RCC 7860 (cell line): ENCODE measurements around the gene SRMS.

ENCODE experiments used
- DNase-seq: peaks from one replicate; pipeline ENCODE4 v3.0.0-alpha.2; 2015; ENCODE audit warnings: low spot score
- FAIRE-seq: peaks from 2 replicates; lab custom pipeline; 2012; peaks lifted over from hg19 to GRCh38; lab: Jason Lieb, UNC

The SRMS gene

DNA sequence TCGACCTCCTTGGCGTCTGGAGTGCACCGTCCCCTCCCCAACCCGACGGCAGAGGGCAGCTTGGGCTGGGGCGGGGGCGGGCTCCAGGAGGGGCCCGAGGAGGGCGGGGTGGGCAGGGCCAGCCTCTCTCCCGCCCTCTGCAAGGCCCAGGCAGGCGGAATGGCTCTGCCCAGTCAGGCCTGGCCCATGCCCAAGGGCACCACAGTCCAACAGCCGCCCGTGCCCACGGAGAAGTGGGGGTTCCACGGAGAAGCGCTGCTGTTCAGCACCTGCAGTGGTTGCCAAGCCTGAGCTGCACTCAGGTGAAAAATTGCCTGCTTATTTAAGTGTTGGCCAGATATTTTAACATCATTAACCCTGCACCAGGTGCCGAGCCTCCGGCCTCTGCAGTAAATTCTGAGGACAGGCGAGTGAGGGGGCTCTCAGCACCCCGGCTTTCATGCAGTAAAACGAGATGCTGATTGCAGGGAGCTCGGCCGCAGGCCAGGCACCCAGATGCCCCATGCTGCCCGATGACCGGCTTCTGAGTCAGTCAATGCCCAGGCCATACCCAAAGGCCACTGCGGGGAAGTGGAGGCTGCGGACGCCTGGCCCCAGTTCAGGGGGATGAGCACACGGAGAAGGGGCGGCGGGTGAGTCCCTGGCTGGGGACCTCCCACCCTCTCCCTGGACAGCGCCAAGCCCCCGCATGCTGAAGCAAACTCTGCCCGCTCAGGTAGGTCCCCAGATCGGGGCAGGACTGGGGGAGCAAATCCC, at the start of gene SRMS:
Gene SRMS (minus strand): TSS at position 25 of the 756 bp plus-strand sequence. CDS start 286 bp downstream, outside the sequence.
- FAIRE-seq (no peak), DNase-seq (no peak)

DNA sequence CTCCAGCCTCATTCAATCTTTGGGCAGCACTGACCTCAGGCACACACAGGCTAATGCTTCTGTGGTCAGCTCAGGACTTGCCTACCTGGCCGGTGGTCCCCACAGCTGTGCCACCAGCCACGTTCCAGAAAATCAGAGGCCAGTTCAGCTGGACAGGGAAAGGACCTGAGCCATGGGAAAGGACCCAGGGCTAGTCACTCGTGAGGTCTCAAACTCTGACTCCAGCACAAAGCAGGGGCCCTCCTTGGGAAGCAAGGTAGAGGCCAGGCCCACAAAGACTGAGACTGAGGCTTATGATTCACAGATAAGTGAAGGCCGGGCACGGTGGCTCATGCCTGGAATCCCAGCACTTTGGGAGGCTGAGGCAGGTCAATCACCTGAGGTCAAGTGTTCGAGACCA, 48.9 kb upstream of the SRMS start:
- DNase-seq (no peak), FAIRE-seq (no peak)

DNA sequence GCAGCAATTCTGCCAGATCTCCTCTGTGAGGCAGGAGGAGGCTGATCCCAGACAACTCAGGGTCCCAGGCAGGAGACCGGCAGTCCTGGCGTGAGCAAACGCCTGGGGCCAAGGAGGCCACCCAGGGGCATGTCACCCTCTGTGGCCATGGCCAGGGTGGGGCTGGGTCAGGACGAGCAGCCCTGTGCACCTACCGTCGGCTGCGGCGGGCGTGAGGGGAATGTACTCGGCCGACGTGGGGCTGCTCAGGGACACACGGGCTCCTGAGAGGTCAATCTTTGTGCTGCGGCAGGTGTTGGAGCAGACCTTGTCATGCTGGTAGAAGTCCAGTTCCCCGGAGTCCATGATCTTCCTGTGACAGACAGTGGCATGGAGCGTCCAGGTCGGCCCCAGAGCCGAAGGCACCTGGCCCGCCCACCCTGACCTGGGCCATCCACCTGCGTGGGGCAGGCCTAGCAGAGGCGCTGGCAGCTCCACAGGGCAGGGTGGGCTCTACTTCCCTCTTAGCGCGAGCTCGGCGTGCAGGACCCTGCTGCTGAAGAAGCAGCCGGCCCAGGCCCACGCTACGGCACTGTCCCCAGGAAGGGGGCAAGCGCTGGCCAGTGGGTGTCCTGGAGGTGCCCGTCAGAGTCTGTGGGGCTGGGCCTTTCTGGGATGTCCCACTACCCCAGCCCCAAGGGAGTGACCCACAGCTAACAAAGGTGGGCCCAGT, 48.0 kb upstream of the SRMS start:
- FAIRE-seq: no peak
- no peak for DNase-seq

GRCh38 chr20:63594043-63594561, 46.6 kb upstream of the SRMS start:
- FAIRE-seq (no peak), DNase-seq (no peak)

DNA sequence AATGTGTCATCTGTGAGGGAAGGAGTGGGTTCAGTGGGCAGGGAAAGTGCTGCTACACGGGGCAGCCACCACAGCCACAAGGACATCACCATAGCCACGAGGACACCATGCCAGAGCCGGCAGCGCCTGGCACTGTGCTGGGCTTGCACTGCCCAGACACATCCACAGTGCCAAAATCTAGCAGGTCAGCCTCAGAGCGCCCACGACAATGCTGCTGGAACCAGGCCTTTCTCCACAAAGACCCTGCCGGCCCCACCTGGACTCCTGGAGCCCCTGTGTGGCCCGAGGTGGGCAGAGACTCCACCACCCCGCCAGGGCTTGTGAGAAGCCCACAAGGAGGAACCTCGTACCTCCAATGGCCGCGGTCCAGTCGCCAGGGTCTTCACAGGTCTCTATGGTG, 45.1 kb upstream of the SRMS start:
- DNase-seq (no peak), FAIRE-seq (no peak)

DNA sequence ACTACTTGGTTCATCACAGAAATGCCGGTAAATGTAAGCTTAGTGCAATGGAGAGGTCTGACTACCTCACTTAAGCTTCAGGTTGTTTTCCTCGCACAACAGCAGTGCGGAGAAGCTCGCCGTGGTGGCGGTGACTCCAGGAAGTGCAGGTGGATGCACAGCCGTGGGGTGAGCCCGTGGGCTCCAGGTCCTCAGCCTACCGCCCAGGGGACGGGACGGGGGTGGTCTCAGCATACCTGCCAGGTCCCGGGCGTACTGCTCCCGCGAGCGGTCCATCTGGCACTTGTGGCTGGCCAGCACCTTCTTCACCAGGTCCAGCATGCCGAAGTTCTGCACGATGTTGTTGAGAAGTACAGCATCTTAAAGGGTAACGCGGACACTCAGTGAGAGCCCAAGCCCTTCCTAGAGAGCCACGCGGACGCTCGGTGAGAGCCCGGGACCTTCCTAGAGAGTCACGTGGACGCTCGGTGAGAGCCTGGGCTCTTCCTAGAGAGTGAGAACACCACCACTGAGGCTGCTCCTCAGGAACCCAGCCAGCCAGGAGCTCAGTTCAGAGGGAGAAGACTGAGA, 44.3 kb upstream of the SRMS start:
- FAIRE-seq (no peak), DNase-seq (no peak)

GRCh38 chr20:63591147-63591533, 43.6 kb upstream of the SRMS start:
- FAIRE-seq: no peak
- DNase-seq: no peak

DNA sequence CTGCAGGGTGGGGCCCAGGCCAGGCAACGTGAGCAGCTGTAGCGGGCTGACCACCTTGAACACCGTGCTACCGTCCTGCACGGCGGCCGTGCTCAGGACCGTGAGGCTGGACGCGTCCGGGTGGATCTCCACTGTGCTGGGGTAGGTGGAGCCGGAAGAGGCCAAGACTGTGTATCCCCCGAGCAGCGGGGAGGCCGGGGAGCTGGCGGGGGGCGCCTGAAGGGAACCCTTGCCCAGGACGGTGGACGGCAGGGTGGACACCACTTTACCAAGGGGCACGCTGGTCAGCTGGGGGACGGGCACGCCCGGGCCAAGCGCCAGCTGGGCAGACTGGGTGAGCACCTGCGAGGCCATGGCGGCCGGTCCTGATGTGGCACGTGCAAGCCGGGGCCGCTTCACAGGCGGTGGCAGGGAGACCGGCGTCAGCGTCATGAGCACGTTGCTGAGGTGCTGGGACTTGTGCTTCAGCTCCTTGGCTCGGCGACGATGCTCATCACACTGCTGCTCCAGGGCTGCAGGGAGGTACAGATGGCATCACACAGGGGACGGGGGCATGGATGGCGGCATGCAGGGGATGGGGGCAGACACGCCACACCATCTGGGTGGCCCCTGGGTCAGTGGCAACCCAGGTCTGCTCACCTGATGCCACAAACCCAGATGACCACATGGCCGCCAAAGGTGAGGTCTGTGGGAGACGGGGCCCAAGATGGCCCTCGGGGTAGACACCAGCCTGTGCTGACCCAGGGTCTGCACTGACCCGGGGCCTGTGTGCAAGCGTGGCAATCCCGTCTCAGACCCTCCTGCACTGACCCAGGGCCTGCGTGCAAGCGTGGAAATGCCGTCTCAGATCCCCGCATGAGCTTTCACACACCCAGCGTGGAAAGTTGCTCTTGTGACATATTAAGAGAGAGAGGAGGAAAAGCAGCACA, 42.9 kb upstream of the SRMS start:
- no peak for FAIRE-seq
- DNase-seq: no peak

GRCh38 chr20:63589261-63590217, 42.0 kb upstream of the SRMS start:
- no peak for DNase-seq
- FAIRE-seq: no peak

DNA sequence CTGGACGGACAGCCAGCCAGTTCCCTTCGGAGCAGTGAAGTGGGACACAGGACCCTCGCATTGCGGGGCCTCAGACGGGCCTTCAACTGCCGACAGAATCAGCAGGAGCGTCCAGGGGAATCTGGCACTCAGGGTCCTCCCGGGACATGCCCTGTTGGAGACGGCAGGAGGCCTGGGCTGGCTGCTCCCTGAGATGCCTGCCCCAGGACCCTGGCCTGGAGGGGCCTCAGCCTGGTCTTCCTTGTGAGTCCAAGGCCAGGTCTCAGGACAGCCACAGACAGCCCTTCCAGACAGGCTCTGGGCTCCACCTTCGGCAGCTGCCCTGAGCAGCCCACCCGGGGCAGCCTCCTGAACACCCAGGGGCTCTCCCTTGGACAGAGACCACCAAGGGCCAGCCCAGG, 41.1 kb upstream of the SRMS start:
- FAIRE-seq (no peak), DNase-seq (no peak)

- DNase-seq (no peak), FAIRE-seq (no peak)
Observed at GRCh38 chr20:63587776-63588591, 40.4 kb upstream of the SRMS start.

GRCh38 chr20:63587256-63587655, 39.7 kb upstream of the SRMS start:
- DNase-seq (no peak), FAIRE-seq (no peak)

DNA sequence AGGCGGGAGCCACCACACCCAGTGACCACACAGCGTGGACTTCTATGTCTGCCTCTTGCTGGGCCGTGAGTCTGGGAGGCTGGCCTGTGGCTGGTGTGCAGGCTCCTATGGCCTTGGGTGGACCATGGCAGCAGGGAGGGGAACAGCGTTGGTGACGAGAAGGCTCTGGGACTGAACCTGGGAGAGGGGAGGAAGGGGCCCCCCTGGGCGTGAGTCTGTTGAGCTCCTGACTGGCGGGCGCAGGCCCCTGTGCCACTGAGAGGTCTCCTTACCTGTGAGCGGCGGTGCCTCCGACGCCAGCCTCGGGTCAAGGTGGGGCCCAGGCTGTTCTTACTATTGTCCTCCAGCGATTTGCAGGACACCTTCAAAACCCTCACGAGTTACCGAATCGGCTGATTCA, 39.2 kb upstream of the SRMS start:
- DNase-seq (no peak), FAIRE-seq (no peak)

DNA sequence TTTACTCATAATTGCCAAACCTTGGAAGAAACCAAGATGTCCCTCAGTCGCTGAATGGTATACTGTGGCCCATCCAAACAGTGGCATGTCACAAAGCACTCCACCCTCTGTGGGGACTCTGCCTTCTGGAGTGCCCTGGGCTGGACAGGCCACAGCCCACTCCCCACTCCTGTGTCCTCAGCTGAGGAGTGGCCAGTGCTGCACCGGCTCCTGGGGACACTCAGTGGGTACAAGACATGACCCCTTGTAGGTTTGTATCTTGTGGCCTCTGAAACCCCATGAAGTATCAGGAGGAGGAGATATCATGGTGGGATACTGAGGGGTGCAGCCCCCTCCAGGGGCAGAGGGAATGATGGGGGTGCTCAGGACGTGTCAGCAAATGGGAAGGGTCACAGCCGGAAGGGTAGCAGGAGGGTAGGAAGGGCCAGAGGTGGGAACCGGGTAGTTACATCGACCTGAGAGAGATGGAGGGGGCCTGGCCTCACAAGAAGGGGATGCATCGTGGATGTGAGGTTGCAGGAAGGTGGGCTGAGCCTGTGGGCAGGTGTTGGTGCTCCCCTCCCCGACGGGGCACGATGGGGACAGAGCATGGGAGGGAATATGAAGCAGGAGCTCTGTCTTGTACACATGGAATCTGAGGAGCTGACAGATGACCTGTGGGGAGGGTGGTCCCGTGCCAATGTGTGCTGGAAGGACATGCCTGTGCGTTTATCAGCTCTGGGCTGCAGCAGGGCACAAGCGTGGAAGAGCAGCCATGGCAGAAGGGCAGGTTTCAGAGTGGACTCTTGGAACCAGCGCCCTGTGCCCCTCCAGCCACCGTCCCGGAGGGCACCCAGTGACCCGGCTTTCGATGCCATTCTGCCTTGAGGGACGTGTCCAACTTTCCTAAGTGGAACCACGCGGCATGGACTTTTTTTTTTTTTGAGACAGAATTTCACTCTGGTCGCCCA, 38.3 kb upstream of the SRMS start:
- DNase-seq: no peak
- no peak for FAIRE-seq

DNA sequence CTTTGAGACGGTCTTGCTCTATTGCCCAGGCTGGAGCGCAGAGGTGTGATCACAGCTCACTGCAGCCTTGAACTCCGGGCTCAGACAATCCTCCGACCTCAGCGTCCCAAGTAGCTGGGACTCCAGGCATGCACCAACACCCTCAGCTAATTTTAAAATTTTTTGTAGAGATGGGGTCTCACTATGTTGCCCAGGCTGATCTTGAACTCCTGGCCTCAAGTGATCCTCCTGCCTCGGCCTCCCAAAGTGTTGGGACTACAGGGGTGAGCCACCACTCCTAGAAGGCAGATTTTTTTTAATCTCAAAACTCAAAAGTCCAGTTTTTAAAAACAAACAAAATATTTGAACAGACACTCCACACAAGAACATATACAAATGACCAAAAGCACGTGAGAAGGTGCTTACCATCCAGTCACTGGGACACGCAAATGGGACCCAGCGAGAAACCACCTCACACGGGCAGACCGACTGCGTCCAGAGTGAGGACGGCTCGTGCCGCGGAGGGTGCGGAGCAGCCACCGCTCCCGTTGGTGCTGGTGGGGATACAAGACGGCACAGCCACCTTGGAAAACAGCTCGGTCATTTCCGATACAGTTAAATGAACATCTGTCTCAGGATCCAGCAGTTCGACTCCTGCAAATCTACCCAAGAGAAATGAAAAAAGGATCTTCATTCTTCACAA, 35.0 kb upstream of the SRMS start:
- FAIRE-seq (no peak), DNase-seq (no peak)

- FAIRE-seq (no peak), DNase-seq (peak; percentile 60)
Observed at GRCh38 chr20:63580796-63581461, 33.4 kb upstream of the SRMS start.
